ENCODE measurements around the gene EBI3.
"Not testable (repeated sequence)": the region's sequence is repeated elsewhere in the genome, so short reads cannot be mapped to it uniquely, and the experiment has no call there.

EBI3 gene

DNA sequence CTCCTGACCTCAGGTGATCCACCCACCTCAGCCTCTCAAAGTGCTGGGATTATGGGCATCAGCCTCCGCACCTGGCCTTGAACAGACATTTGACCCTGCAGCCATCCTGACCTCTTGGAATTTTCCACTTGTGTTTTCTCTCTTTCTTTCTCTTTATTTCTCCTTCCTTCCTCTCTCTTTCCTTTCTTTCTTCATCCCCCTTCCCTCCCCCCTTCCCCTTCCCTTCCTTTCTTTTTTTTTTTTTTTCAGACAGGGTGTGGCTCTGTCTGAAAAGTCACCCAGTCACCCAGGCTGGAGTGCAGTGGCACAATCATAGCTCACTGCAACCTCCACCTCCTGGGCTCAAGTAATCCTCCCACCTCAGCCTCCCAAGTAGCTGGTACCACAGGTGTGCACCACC, 10.8 kb upstream of the EBI3 start:
- DNase-seq; H3K9me3 ChIP-seq (ENCODE audit: control insufficient read depth, low read length); H3K27me3 ChIP-seq (replicated peaks; ENCODE audit: control insufficient read depth, insufficient read depth, low read length, poor library complexity, severe bottlenecking); H3K27ac ChIP-seq (ENCODE audit: insufficient read depth, low read length, poor library complexity, severe bottlenecking); H3K4me3 ChIP-seq (ENCODE audit: insufficient read depth, low read depth, low read length, poor library complexity, severe bottlenecking); H3K4me1 ChIP-seq (ENCODE audit: control insufficient read depth, insufficient read depth, low read length, poor library complexity, severe bottlenecking); H3K36me3 ChIP-seq (ENCODE audit: control insufficient read depth, insufficient read depth, low read length): not testable (repeated sequence)

DNA sequence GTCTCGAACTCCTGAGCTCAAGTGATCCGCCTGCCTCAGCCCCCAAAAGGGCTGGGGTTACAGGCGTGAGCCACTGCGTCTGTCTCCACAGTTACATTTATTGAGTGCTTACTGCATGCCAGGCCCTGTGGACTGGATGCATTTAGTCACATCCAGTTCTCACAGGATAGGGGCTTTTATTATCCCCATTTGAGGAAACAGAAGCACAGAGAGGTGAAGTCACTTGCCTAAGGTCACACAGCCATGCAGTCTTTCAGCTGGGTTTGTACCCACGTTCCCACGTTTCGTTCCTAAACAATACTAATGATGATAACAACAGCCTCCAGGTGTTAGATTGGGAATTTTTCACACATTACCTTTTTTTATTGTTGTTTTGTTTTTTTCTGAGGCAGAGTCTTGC, 9.1 kb upstream of the EBI3 start:
- no peak for DNase-seq
- no peaks in the 10 kb centered on the region for H3K4me1 ChIP-seq (ENCODE audit: control insufficient read depth, insufficient read depth, low read length, poor library complexity, severe bottlenecking)
- no peak overlapping the region for H3K4me3 ChIP-seq (ENCODE audit: insufficient read depth, low read depth, low read length, poor library complexity, severe bottlenecking)
- H3K9me3 ChIP-seq (ENCODE audit: control insufficient read depth, low read length): no peaks in the 10 kb centered on the region
- no peaks in the 10 kb centered on the region for H3K36me3 ChIP-seq (ENCODE audit: control insufficient read depth, insufficient read depth, low read length)
- no peaks in the 10 kb centered on the region for H3K27me3 ChIP-seq (replicated peaks; ENCODE audit: control insufficient read depth, insufficient read depth, low read length, poor library complexity, severe bottlenecking)
- H3K27ac ChIP-seq (ENCODE audit: insufficient read depth, low read length, poor library complexity, severe bottlenecking): no peak overlapping the region

DNA sequence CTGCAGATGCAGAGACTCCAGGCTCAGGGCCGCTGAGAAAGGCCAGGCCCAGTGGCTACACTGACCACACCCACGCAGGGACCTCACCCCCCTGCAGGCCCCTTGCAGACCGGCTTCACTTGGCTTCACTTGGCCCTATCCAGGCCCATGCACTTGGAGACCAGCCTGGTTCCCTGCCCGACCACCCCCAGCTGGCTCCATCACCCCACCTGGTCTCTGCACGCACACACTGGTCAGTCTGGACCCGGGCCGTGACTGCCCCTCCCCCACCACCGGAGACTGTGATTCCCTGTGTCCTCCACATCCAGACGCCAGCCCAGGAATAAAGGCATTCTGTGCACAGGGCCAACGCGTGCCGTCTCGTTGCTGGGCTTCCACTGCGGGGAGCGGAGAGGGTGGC, 4.9 kb upstream of the EBI3 start:
- H3K4me3 ChIP-seq (ENCODE audit: insufficient read depth, low read depth, low read length, poor library complexity, severe bottlenecking): no peak overlapping the region
- H3K27me3 ChIP-seq (replicated peaks; ENCODE audit: control insufficient read depth, insufficient read depth, low read length, poor library complexity, severe bottlenecking): peaks cover 6% of the 10 kb centered on the region
- no peaks in the 10 kb centered on the region for H3K36me3 ChIP-seq (ENCODE audit: control insufficient read depth, insufficient read depth, low read length)
- DNase-seq: no peak
- no peaks in the 10 kb centered on the region for H3K4me1 ChIP-seq (ENCODE audit: control insufficient read depth, insufficient read depth, low read length, poor library complexity, severe bottlenecking)
- H3K27ac ChIP-seq (ENCODE audit: insufficient read depth, low read length, poor library complexity, severe bottlenecking): no peak overlapping the region
- H3K9me3 ChIP-seq (ENCODE audit: control insufficient read depth, low read length): no peaks in the 10 kb centered on the region

DNA sequence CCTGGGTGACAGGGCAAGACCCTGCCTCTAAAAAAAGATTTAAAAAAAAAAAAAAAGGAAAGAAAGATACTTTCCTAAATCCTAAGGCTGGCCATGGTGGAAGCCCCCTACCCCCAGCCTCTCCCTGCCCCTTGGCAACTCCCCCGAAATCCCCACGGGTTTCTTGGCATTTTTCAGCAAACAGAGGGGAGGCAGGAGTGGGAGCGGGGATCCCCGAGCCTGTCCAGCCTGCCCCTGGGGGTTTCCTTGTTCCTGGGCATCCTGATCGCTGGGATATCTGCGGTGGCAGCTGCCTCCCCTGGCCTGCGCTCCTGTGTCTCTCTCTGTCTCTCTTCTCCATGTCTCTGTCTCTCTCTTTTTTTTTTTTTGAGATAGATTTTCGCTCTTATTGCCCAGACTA, 3.4 kb upstream of the EBI3 start:
- H3K9me3 ChIP-seq (ENCODE audit: control insufficient read depth, low read length): no peaks in the 10 kb centered on the region
- H3K4me3 ChIP-seq (ENCODE audit: insufficient read depth, low read depth, low read length, poor library complexity, severe bottlenecking): no peak overlapping the region
- peaks cover 10% of the 10 kb centered on the region for H3K27me3 ChIP-seq (replicated peaks; ENCODE audit: control insufficient read depth, insufficient read depth, low read length, poor library complexity, severe bottlenecking)
- H3K36me3 ChIP-seq (ENCODE audit: control insufficient read depth, insufficient read depth, low read length): no peaks in the 10 kb centered on the region
- no peaks in the 10 kb centered on the region for H3K4me1 ChIP-seq (ENCODE audit: control insufficient read depth, insufficient read depth, low read length, poor library complexity, severe bottlenecking)
- DNase-seq: no peak
- H3K27ac ChIP-seq (ENCODE audit: insufficient read depth, low read length, poor library complexity, severe bottlenecking): no peak overlapping the region

DNA sequence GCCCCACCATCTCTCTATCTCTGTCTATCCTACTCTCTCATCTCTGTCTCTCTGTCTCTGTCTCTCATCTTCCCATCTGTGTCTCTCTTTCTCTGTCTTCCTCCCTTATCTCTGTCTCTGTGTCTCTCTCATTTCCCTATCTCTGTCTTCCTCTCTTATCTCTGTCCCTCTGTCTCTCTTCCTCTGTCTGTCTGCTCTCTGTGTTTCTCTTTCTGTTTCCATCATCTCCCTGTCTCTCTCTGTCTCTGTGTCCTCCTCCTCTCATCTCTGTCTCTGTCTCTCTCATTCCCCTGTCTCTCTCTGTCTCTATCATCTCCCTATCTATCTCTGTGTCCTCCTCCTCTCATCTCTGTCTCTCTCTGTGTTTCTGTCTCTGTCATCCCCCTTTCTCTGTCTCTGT, 1.6 kb upstream of the EBI3 start:
- no peaks in the 10 kb centered on the region for H3K9me3 ChIP-seq (ENCODE audit: control insufficient read depth, low read length)
- no peak overlapping the region for H3K4me3 ChIP-seq (ENCODE audit: insufficient read depth, low read depth, low read length, poor library complexity, severe bottlenecking)
- H3K27me3 ChIP-seq (replicated peaks; ENCODE audit: control insufficient read depth, insufficient read depth, low read length, poor library complexity, severe bottlenecking): peaks cover 11% of the 10 kb centered on the region
- DNase-seq: no peak
- no peaks in the 10 kb centered on the region for H3K4me1 ChIP-seq (ENCODE audit: control insufficient read depth, insufficient read depth, low read length, poor library complexity, severe bottlenecking)
- H3K36me3 ChIP-seq (ENCODE audit: control insufficient read depth, insufficient read depth, low read length): no peaks in the 10 kb centered on the region
- no peak overlapping the region for H3K27ac ChIP-seq (ENCODE audit: insufficient read depth, low read length, poor library complexity, severe bottlenecking)

DNA sequence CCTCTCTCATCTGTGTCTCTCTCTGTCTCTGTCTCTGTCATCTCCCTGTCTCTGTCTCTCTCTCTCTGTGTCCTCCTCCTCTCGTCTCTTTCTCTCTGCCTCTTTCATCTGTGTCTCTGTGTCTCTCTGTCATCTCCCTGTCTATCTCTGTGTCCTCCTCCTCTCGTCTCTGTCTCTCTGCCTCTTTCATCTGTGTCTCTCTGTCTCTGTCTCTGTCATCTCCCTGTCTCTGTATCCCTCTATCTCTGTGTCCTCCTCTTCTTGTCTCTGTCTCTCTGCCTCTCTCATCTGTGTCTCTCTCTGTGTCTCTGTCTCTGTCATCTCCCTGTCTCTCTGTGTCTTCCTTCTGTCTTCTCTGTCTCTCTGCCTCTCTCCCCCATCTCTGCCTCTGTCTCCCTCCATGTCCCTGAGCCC, 551 bp upstream of the EBI3 start:
- H3K4me1 ChIP-seq (ENCODE audit: control insufficient read depth, insufficient read depth, low read length, poor library complexity, severe bottlenecking): no peaks in the 10 kb centered on the region
- H3K36me3 ChIP-seq (ENCODE audit: control insufficient read depth, insufficient read depth, low read length): no peaks in the 10 kb centered on the region
- H3K27ac ChIP-seq (ENCODE audit: insufficient read depth, low read length, poor library complexity, severe bottlenecking): no peak overlapping the region
- no peak overlapping the region for H3K4me3 ChIP-seq (ENCODE audit: insufficient read depth, low read depth, low read length, poor library complexity, severe bottlenecking)
- no peaks in the 10 kb centered on the region for H3K9me3 ChIP-seq (ENCODE audit: control insufficient read depth, low read length)
- H3K27me3 ChIP-seq (replicated peaks; ENCODE audit: control insufficient read depth, insufficient read depth, low read length, poor library complexity, severe bottlenecking): peaks cover 14% of the 10 kb centered on the region
- DNase-seq: no peak

DNA sequence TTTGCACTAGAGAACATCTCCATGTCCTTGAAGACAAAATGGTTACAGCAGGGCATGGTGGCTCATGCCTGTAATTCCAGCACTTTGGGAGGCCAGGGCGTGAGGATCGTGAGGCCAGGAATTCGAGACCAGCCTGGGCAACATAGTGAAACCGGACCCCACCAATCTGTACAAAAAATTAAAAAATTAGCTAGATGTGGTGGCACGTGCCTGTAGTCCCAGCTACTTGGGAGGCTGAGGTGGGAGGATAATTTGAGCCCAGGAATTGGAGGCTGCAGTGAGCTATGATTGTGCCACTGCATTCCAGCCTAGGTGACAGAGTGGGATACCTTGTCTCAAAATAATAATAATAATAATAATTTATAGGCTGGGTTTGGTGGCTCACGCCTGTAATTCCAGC, 914 bp downstream of the EBI3 start:
- not testable (repeated sequence) for H3K36me3 ChIP-seq (ENCODE audit: control insufficient read depth, insufficient read depth, low read length); H3K4me1 ChIP-seq (ENCODE audit: control insufficient read depth, insufficient read depth, low read length, poor library complexity, severe bottlenecking); H3K4me3 ChIP-seq (ENCODE audit: insufficient read depth, low read depth, low read length, poor library complexity, severe bottlenecking); H3K27ac ChIP-seq (ENCODE audit: insufficient read depth, low read length, poor library complexity, severe bottlenecking); H3K9me3 ChIP-seq (ENCODE audit: control insufficient read depth, low read length); DNase-seq
- peaks cover 14% of the 10 kb centered on the region for H3K27me3 ChIP-seq (replicated peaks; ENCODE audit: control insufficient read depth, insufficient read depth, low read length, poor library complexity, severe bottlenecking)

DNA sequence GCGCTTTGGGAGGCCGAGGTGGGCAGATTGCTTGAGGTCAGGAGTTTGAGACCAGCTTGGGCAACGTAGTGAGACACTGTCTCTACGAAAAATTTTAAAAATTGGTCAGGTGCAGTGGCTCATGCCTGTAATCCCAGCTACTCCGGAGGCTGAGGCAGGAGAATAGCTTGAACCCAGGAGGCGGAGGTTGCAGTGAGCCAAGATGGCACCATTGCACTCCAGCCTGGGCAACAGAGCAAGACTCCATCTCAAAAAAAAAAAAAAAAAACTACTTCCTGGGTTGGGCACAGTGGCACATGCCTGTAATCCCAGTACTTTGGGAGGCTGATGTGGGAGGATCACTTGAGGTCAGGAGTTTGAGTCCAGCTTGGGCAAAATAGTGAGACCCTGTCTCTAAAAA, 2.2 kb downstream of the EBI3 start:
- not testable (repeated sequence) for DNase-seq; H3K36me3 ChIP-seq (ENCODE audit: control insufficient read depth, insufficient read depth, low read length)

DNA sequence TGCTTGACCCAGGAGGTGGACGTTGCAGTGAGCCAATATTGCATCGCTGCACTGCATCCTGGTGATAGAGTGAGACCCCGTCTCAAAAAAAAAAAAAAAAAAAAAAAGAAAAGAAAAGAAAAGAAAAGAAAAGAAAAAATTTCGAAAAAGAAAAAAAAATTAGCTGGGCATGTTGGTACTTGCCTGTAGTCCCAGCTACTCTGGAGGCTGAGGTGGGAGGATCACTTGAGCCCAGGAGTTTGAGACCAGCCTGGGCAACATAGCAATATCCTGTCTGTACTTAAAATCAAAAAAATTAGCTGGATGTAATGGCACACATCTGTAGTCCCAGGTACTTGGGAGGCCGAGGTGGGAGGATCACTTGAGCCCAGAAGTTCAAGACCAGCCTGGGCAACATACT, 2.8 kb downstream of the EBI3 start:
- not testable (repeated sequence) for H3K4me3 ChIP-seq (ENCODE audit: insufficient read depth, low read depth, low read length, poor library complexity, severe bottlenecking); H3K9me3 ChIP-seq (ENCODE audit: control insufficient read depth, low read length); H3K4me1 ChIP-seq (ENCODE audit: control insufficient read depth, insufficient read depth, low read length, poor library complexity, severe bottlenecking); H3K27ac ChIP-seq (ENCODE audit: insufficient read depth, low read length, poor library complexity, severe bottlenecking); DNase-seq; H3K36me3 ChIP-seq (ENCODE audit: control insufficient read depth, insufficient read depth, low read length)
- H3K27me3 ChIP-seq (replicated peaks; ENCODE audit: control insufficient read depth, insufficient read depth, low read length, poor library complexity, severe bottlenecking): peaks cover 14% of the 10 kb centered on the region

More for the DNA sequence above, 2.2 kb downstream of the EBI3 start:
- H3K27me3 ChIP-seq (replicated peaks; ENCODE audit: control insufficient read depth, insufficient read depth, low read length, poor library complexity, severe bottlenecking): peaks cover 14% of the 10 kb centered on the region
- H3K4me3 ChIP-seq (ENCODE audit: insufficient read depth, low read depth, low read length, poor library complexity, severe bottlenecking); H3K4me1 ChIP-seq (ENCODE audit: control insufficient read depth, insufficient read depth, low read length, poor library complexity, severe bottlenecking); H3K27ac ChIP-seq (ENCODE audit: insufficient read depth, low read length, poor library complexity, severe bottlenecking); H3K9me3 ChIP-seq (ENCODE audit: control insufficient read depth, low read length): not testable (repeated sequence)

DNA sequence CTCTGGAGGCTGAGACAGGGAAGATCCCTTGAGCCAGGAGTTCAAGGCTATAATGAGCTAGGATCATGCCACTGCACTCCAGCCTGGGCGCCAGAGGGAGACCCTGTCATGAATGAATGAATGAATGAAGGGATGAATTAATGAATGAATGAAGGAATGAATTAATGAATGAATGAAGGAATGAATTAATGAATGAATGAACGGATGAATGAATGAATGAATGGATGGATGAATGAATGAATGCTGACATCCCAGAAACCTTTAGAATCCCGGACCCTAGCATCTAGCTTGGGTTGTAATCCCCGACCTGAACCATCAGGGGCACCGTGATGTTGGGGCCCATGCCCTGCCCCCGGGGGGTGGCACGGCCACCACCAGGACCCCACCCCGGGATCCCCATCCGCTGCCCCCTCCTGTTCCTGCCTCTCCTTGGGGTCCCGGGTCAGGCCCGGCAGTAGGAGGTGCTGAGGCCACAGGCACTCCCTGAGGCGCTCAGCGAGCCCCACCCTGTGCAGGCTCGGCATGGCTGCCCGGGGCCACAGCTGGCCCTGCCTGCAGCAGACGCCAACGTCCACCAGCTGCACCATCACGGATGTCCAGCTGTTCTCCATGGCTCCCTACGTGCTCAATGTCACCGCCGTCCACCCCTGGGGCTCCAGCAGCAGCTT, 3.4 kb downstream of the EBI3 start:
- Histone ChIP-seq H3K27ac (ENCODE audit: insufficient read depth, low read length, poor library complexity, severe bottlenecking) (no peak overlapping the region), H3K36me3 (ENCODE audit: control insufficient read depth, insufficient read depth, low read length) (no peaks in the 10 kb centered on the region), H3K27me3 (replicated peaks; ENCODE audit: control insufficient read depth, insufficient read depth, low read length, poor library complexity, severe bottlenecking) (peaks cover 14% of the 10 kb centered on the region), H3K4me1 (ENCODE audit: control insufficient read depth, insufficient read depth, low read length, poor library complexity, severe bottlenecking) (no peaks in the 10 kb centered on the region), H3K9me3 (ENCODE audit: control insufficient read depth, low read length) (no peaks in the 10 kb centered on the region), H3K4me3 (ENCODE audit: insufficient read depth, low read depth, low read length, poor library complexity, severe bottlenecking) (no peak overlapping the region)
- DNase-seq: no peak

Measured in effector memory CD4-positive, alpha-beta T cell (primary cell).